ENCODE measurements around the gene SLC29A3.

SLC29A3 gene

DNA sequence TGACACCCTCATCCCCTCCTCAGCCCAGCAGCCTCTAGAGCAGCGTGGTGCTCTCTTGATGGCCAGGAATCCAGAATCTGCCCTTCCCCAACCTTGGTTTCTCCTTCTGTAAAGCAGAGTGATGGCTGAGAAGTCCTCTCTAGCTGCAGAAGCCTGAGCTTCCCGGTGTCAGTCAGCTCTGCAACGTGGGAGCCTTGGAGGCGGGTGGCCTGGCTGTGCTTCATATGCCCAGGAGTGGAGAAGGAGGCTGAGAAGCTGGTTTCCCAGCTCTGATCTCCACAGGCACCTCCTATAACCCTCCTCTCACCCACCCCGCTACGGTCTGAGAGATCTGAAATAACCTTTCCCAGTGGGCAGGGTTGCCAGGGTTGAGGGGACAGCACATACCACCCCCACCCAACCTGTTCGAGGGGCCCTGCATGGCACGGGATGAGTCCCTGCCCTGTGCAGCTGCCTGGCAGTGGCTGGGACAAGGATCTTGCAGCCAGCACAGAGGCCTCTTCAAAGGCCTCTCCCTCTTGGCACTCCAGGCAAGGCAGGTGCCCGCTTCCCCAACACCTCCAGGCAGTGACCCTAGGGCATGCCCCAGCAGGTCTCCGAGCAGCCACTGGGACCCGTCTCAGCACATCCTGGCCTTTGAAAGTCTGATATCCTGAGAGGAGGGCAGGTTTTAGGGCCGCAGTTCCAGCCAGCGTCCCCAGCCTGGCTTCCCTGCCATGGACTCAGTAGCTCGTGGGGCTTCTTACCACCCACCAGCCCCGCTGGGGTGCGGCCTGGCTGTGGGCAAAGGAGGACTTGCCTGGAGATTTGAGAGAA, 18.3 kb upstream of the SLC29A3 start:
- DNase-seq, result no peak

DNA sequence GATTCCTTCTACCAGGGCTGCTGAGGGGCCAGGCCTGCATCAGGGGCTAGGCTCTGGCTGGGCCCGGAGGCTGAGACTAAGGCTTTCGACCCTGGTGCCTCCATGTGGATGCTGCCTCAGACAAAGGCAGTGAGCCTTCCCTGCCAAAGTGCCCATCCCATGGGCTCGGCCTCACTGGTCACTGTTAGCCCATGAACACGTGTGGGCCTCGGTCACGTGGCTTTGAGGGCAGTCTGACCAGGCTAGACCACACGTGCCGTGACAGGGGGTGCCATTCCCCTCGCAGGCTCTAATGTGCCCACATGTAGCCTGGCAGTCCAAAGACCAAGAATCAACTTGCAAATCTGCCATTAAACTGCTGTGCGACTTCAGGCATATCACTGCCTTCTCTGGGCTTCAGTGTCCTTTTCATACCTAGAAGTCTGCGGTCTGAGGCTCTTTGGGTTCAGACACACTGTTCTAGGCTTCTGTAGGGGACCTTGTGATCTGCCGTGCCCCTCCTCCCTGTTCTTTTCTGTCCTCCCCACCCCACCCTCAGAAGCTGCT, 17.6 kb upstream of the SLC29A3 start:
- no peak for DNase-seq

- DNase-seq, result no peak
Observed at GRCh38 chr10:71302451-71302850, 16.6 kb upstream of the SLC29A3 start.

DNA sequence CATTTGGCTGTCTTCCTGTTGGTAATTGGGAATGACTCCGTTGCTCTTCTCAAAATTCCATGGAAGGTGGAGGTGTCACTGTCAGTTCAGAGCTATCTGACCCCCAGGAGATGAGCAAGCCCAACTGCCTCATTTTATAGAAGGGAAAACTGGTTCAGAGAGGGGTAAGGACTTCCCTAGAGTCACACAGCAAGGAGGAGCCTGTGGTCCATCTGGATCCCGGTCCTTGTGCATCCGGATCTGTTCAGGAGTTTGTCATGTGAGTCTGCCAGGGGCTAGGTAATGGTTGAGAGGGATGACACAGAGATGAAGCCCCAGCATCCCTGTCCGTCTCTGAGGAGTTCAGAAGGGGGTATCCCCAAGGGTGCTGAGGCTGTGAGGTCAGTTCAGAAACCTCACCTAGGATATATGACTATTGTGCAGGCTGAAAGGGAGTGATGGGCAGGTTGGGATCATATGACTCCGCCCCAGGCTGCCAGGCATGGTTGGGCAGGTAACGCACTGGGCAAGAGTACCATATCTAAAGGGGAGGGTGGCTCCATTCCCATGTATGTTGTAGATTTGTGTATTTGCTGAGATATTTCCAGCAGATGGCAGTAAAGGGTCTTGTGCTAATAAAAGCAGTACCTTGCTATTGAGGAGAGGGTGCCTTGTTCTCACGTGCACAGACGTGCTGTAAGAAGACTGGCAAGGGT, 16.0 kb upstream of the SLC29A3 start:
- DNase-seq, result peak in 2 of 56 donors; percentile 6 to 10

DNA sequence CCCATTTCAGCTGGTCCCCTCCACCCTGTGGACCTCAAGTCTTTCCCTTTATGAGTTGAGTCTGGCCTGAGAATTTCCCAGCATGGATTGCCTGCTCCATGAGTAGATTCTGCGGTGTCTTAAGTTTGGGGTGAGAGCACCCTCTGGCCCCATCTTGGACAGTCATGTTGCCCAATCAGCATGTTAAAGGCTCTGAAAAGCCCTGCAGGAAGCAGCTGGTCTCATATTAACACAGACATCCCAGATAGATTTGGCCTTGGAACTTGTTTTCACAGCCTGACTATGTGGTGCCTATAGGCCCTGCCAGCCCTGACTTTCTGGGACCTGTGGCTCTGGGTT, 15.5 kb upstream of the SLC29A3 start:
- DNase-seq, result no peak

- DNase-seq, result no peak
Observed at GRCh38 chr10:71304914-71305313, 14.1 kb upstream of the SLC29A3 start.

- no peak for DNase-seq
Observed at GRCh38 chr10:71306979-71307378, 12.1 kb upstream of the SLC29A3 start.

- DNase-seq, result no peak
Observed at GRCh38 chr10:71307469-71308085, 11.5 kb upstream of the SLC29A3 start.

DNA sequence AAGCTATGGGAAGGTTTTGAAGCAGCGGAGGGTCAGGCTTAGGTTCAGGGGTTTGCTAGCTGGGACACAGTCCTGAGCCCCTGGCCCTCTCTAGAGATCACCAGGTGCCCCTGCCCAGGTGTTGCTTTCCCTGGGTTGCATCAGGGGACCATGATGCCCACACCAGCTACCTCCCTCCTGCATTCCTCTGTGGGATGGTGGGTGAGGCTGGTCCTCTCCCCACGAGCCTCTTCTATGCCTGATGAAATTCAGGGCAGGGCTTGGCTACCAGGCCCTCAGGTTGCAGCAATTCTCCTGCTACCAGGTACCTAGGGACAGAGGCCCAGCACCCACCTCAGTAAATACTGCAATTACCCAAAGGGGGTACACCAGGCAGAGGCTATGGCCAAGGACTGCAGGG, 10.8 kb upstream of the SLC29A3 start:
- DNase-seq, result no peak

GRCh38 chr10:71308985-71309384, 10.1 kb upstream of the SLC29A3 start:
- DNase-seq, result no peak

DNA sequence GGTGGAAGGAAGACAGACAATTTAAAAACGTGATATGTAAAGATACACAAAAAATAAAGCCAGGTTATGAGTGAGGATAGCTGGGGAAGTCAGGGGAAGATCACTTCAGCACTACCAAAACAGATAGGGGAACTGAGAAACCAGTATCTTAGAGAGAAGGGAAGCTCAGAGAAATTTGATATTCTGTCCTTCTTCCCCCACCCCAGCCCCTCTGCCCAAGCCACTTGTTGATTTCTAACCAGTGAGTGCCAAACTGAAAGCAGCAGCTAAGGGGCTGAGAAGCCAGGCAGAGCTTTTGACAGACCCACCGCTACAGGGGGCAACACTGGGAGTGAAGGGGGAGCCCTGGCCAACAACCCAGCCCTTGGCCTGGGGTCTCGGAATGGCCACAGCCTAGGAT, 9.1 kb upstream of the SLC29A3 start:
- no peak for DNase-seq

GRCh38 chr10:71312220-71312619, 6.8 kb upstream of the SLC29A3 start:
- no peak for DNase-seq

GRCh38 chr10:71312811-71313789, 6.0 kb upstream of the SLC29A3 start:
- DNase-seq, result peak in 16 of 56 donors; percentile 8 to 48 (median 22)

DNA sequence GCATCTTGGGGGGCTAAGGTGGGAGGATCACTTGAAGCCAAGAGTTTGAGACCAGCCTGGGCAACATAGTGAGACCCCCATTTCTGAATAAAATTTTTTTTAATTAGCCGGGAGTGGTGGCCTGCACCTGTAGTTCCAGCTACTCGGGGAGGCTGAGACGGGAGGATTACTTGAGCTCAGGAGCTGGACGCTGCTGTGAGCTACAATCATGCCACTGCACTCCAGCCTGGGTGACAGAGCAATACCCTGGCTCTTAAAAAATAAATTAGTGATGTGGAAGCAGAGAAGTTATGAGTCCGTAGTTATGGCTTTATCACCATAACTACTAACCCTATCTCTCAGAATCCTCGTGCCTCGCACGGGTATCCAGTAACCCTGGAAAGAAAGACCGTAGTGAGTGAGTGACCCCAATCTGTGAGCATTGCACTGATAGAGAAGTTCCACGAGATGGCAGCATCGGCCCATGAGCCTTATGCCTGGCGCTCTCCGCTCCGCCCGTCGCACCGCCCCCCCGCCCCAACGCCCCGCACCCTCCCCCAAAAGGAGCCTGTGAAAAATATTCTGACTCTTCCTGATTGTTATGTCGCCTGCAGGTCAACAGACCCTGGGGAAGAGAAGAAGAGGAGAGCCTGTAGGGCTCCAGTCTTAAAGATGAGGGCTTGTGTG, 4.9 kb upstream of the SLC29A3 start:
- peak in 42 of 56 donors; percentile 9 to 75 (median 34) for DNase-seq

- DNase-seq, result no peak
Observed at GRCh38 chr10:71314694-71315225, 4.3 kb upstream of the SLC29A3 start.

DNA sequence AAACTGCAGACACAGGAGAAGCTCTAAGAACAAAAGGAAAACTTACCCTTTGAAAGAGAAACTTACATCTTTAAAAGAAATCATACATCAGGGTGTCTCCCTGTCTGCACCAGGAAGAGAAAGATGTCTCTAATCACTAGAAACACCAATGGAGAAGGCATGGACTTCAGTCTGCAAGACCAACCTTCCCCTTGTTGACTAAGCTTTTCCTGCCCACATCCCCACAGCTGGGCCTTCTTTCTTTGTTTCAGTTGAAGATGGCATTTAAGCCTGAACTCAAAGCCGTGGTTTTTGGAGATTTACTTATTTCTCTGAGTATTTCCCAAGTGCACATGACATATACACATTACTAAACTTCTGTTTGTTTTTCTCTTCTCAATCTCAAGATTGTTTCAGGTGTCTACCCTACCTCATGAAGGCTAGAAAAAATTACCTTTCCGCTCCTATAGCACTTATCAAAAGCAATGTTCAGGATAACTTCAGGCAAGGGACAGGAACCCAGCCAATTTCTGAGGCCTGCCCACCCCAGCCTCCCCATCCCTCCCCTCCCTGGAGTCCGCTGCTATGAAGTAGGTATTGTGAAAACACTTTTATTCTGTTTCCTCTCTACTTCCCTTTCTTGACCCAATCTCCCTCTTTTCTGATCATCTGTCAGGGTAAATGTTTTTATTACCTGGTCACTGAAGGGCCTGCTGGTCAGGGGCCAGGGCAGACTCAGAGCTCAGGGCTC, 2.8 kb upstream of the SLC29A3 start:
- DNase-seq, result no peak

- DNase-seq, result no peak
Observed at GRCh38 chr10:71316786-71317160, 2.3 kb upstream of the SLC29A3 start.

GRCh38 chr10:71317739-71318138, 1.3 kb upstream of the SLC29A3 start:
- DNase-seq, result no peak

DNA sequence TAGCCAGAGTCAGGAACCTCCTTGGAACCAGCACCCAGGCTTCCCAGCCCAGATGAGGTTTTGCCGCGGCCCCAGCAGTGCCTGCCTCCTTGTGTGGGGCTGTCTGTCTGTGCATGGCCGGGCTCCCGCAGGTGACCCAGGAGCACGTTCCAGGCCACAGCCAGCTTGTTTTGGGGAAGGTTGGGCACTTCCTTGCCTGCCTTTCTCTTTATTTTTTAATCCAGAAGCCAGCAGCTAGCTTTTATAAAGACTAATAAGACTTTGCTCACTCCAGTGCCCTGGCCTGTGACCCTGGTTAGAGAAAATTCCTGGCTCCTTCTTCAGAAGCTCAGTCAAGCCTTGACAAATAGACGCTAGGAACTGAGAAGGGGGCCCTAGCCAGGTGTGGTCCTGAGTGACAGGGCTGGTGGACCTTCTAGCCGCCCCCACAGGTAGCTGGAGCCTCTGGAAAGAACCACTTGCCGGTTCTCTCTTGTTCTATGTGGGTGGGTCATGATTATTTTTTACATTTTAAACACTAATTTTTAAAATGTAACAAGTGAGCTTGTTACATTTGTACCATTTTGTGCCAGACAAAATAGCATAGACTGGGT, 837 bp downstream of the SLC29A3 start:
- peak in 1 of 56 donors; percentile 46 for DNase-seq

Data from nucleus accumbens (tissue), 56 donors.